Measurements from ENCODE around the gene CACNA1G. TPM values are rescaled to one million over a fixed set of nuclear protein-coding genes. Genes with fewer than 3 reads are reported as not detected.

The CACNA1G gene
- total RNA-seq, 2 experiments from 2014 or later: 0.06 to 0.10 TPM

GRCh38 chr17:50668838-50669581 is 108.5 kb downstream of the CACNA1G start:
- ChIA-PET POLR2A (no interaction called here), CTCF (no interaction called here)

- ChIA-PET CTCF (no interaction called here), POLR2A (no interaction called here)
Observed at GRCh38 chr17:50672071-50672470, 111.6 kb downstream of the CACNA1G start.

GRCh38 chr17:50672831-50673551 is 112.5 kb downstream of the CACNA1G start:
- CTCF ChIA-PET: no interaction called here
- POLR2A ChIA-PET: no interaction called here

GRCh38 chr17:50675190-50675589 is 114.7 kb downstream of the CACNA1G start:
- ChIA-PET POLR2A (no interaction called here), CTCF (interaction anchor here (1.5 kb wide), 1 partner anchor 61 kb away, joined by 3 read pairs; no protein-coding TSS in a partner anchor)

DNA sequence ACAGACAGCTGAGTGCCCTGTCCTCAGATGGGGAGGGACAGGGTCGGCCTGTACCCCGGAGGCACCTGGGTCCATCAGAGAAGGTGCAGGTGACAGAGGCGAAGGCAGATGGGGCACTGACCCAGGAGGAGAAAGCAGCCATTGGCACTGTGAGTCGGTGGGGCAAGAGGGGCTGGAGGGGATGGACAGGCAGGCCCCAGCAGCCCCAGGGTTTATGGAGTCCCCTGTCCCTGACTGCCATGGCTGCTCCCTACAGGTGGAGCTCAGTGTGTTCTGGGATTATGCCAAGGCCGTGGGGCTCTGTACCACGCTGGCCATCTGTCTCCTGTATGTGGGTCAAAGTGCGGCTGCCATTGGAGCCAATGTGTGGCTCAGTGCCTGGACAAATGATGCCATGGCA is 115.1 kb downstream of the CACNA1G start:
- POLR2A ChIA-PET: no interaction called here
- CTCF ChIA-PET: interaction anchor here (1.5 kb wide), 1 partner anchor 61 kb away, joined by 3 read pairs; no protein-coding TSS in a partner anchor

DNA sequence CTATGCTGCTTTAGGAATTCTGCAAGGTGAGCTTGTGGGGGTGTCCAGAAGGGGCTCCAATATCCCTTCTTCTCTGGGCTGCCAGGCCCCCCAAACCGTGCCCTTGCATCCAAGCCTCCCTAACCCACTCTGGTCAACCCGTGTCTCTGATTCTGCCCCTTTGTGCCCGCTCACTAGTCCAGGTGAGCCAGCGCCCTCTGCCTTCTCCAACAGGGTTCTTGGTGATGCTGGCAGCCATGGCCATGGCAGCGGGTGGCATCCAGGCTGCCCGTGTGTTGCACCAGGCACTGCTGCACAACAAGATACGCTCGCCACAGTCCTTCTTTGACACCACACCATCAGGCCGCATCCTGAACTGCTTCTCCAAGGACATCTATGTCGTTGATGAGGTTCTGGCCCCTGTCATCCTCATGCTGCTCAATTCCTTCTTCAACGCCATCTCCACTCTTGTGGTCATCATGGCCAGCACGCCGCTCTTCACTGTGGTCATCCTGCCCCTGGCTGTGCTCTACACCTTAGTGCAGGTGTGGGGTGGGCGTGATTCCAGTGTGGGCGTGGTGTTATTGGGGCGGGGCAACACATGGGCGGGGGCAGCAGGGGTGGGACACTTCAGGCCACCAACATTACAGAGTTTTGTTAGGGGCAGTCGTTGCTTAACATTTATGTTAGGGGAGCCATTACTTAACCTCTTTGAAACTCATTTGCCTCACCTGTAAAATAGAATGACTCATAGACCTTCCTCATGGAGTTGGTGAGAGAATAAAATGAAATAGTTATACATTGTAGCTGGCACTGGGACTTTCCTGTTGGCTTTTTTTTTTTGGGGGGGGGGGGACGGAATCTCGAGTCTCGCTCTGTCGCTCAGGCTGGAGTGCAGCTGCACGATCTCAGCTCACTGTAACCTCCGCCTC is 115.8 kb downstream of the CACNA1G start:
- POLR2A ChIA-PET: no interaction called here
- CTCF ChIA-PET: interaction anchor here (1.5 kb wide), 1 partner anchor 62 kb away, joined by 3 read pairs; no protein-coding TSS in a partner anchor

Other genes starting within 250 kb of the CACNA1G start
- 10 to 100 TPM; 32.0 to 33.7 TPM for gene XYLT2, start 214.6 kb upstream of the CACNA1G start, total RNA-seq
- gene MRPL27, start 187.5 kb upstream of the CACNA1G start, total RNA-seq: 10 to 100 TPM; 76.4 to 84.6 TPM
- gene EME1, start 187.5 kb upstream of the CACNA1G start, total RNA-seq: 10 to 100 TPM; 28.1 to 30.4 TPM
- 100 to 1,000 TPM; 122 to 123 TPM for gene LRRC59, start 163.2 kb upstream of the CACNA1G start, total RNA-seq
- gene ACSF2, start 134.5 kb upstream of the CACNA1G start, total RNA-seq: 10 to 100 TPM; 11.3 to 14.1 TPM
- gene CHAD, start 91.8 kb upstream of the CACNA1G start, total RNA-seq: not detected
- gene RSAD1, start 81.9 kb upstream of the CACNA1G start, total RNA-seq: 10 to 100 TPM; 44.2 to 46.9 TPM
- gene MYCBPAP, start 52.3 kb upstream of the CACNA1G start, total RNA-seq: 1 to 10 TPM; 1.2 to 1.3 TPM
- gene EPN3, start 28.0 kb upstream of the CACNA1G start, total RNA-seq: not detected
- gene SPATA20, start 13.5 kb upstream of the CACNA1G start, total RNA-seq: 10 to 100 TPM; 34.8 to 35.0 TPM
- not detected for gene ABCC3, start 74.2 kb downstream of the CACNA1G start, total RNA-seq
- gene ANKRD40, start 147.2 kb downstream of the CACNA1G start, total RNA-seq: 10 to 100 TPM; 47.8 to 50.3 TPM
- 100 to 1,000 TPM; 107 to 112 TPM for gene LUC7L3, start 158.9 kb downstream of the CACNA1G start, total RNA-seq
- not detected for gene ANKRD40CL, start 206.8 kb downstream of the CACNA1G start, total RNA-seq

Data from activated CD8-positive, alpha-beta memory T cell treated with anti-CD3 and anti-CD28 coated beads for 36 hours (primary cell).